Eye (tissue), 1 donor: ENCODE data around the gene KIT.
"Not testable (repeated sequence)": the region's sequence is repeated elsewhere in the genome, so short reads cannot be mapped to it uniquely, and the experiment has no call there.

Experiments
- DNase-seq: peaks from one replicate; pipeline ENCODE4 v3.0.0-alpha.2; 2015

The KIT gene

DNA sequence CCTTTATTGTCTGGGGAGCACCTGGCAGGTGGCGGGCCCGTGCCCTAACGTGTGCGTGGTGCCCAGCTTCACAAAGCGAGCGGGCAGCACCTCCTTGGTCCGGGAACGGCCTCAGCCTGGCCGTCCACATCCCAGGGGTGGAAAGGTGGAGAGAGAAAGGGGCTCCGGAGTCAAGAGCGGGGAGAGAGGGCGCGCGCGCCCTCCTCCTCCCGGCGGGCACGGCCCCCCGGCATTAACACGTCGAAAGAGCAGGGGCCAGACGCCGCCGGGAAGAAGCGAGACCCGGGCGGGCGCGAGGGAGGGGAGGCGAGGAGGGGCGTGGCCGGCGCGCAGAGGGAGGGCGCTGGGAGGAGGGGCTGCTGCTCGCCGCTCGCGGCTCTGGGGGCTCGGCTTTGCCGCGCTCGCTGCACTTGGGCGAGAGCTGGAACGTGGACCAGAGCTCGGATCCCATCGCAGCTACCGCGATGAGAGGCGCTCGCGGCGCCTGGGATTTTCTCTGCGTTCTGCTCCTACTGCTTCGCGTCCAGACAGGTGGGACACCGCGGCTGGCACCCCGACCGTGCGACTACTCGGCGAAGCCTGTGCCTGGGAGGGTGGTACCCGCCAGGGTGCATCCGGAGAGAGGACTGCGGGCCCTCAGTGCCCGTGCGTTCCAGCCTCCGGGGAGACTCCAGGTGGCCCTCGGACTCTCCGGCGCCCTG is at the start of gene KIT:
KIT (plus strand) TSS at position 407 of the 701 bp plus-strand sequence; CDS start at position 465, 58 bp downstream.
- DNase-seq: peak; percentile 91

DNA sequence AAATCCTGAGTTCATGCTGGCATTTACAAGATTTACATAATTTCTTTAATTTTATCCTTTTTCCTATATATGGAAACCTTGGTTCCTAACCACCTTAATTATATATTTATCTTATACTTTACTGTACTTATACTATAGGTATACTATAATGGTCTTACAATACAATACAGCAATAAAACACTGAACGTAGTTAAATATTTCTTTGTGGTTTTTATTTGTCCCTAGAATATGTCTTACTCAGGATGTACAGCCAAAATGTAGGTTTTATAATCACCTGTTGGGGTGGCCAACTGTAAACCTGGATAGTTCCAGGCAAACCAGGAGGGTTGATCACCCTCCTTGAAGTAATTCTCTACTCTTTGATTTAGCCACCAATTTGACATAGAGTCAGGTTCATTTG is 48.4 kb upstream of the KIT start:
- no peak for DNase-seq

DNA sequence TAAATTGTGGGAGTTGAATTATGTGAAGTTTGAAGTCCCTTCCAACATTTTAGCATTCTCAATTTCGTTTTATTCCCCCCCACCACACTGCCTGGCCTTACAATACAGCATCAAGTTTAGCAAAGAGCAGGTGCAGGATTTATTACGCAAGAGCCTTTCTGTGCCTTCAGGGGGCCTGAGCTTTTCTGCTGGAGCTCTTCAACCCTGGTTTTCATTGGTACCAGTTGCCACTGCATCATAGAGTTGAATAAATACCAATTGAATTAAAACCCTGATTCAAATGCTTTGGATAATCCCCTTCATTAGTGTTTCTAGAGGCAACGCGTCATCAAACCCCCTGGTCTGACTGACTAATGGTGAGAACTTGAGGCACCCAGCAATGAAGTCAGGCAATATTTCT is 43.6 kb upstream of the KIT start:
- no peak for DNase-seq

DNA sequence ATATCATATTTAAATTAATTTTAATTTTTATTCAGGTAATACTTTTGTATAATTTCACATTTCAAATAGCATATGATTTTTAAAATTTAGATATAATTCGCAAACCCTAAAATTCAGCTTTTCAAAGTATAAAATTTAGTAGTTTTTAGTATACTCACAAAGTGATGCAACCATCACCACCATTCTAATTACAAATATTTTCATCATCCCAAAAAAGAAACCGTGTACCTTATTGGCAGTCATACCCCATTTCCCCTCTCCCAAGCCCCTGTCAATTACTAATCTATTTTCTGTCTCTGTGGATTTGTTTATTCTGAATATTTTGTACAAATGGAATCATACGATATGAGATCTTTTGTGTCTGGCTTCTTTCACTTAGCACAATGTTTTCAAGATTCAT is 37.0 kb upstream of the KIT start:
- DNase-seq: no peak

DNA sequence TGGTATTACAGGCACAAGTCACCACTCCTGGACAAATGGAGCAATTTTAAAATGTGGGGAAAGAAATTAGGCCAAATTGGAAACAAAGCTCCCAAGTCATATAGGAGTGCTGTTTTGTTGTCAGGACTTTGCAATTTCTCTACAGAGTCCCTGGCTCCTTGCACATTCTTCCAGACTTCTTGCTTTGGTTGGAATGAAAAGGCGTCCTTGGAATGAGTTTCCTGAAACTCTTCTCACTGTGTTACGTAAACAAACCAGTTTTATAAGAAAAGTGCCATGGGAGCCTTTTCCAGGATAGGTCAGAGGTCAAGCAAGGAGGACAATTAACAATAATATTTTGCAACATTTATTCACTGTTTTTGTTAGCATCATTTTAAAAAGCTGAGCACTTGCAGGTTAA is 32.4 kb upstream of the KIT start:
- DNase-seq: no peak

DNA sequence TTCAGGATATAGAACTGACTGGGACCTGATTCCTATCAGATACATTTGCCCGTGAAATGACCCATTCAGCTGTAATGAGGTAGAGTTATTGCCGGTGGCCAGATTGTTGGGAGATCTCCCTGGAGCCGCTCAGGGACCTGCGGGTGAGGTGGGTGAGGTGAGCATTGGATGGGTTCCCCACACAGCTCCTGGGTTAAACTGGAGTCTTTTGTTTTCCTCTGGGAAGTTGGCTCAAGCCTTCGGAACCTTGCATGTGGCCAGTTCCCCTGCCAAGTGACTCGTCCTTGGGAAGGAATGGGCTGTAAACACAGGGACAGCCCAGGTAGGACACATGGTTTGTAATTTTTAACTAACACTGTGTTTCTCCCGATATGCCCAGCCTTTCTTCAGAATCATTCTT is 31.6 kb upstream of the KIT start:
- no peak for DNase-seq

DNA sequence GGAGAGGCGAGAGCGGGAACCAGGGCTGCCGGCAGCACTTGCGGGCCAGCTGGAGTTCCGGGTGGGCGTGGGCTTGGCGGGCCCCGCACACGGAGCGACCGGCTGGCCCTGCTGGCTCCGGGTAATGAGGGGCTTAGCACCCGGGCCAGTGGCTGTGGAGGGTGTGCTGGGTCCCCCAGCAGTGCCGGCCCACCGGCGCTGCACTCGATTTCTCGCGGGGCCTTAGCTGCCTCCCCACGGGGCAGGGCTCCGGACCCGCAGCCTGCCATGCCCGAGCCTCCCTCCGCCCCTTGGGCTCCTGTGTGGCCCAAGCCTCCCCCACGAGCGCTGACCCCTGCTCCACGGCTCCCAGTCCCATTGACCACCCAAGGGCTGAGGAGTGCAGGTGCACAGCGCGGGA is 25.2 kb upstream of the KIT start:
- no peak for DNase-seq

DNA sequence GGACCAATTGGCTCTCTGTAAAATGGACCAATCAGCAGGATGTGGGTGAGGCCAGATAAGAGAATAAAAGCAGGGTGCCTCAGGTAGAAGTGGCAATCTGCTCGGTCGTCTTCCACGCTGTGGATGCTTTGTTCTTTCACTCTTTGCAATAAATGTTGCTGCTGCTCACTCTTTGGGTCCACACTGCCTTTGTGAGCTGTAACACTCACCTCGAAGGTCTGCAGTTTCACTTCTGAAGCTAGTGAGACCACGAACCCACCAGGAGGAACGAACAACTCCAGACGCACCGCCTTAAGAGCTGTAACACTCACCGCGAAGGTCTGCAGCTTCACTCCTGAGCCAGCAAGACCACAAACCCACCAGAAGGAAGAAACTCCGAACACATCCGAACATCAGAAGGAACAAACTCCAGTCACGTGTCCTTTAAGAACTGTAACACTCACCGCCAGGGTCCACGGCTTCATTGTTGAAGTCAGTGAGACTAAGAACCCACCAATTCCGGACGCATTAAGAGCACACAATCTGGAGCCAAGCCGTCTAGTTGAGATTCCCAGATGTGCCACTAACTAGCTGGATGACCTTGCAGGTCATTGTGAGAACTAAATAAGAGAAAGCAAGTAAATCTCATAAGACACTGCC is 24.5 kb upstream of the KIT start:
- DNase-seq: not testable (repeated sequence)

DNA sequence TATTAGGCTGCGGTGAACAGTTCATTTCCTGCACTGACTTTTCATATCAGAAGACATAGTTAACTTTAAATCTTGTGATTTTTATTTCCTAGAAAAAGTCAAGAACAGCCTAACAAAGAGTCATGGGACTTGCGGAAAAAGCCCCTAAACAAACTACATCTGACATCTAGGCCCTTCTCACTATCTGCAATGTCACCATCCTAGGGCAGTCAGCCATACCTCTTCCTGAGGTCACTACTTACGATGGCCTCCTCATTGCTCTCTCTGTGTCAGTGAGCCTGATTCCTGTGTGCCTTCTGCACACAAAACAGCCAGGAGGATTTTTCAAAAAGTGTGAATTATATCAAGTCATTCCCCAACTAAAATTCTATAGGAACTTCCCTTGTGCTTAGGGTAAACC is 22.4 kb upstream of the KIT start:
- DNase-seq: no peak

DNA sequence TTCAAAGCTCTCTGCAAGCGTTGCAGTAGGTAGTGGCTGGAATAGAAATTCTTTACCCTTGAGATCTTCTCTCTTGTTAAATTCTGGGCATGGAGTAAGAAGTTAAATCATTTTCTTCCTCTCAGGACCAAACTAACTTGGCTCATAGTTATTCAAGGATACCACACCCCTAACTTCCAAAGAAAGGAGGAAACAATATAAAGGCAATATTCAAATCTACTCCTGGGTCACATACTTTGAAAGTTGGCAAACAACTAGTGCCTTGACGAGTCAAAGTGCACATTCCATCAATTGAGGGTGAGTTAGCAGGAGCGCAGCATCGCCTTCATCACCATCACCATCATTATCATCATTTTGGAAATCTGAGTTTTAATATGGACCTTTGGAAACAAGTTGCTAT is 20.4 kb upstream of the KIT start:
- DNase-seq: no peak

DNA sequence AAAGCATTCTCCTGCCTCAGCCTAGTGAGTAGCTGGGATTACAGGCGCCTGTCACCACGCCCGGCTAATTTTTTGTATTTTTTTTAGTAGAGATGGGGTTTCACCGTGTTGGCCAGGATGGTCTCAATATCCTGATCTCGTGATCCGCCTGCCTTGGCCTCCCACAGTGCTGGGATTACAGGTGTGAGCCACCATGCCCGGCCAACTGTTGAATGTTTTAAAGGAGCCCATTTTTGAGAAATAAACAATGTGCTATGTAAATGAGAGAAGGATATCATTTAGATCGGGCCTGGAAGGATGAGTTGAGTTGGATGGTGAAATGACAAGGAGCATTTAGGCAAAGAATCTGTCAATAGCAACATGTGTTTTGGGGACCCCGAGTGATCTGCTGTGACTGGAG is 16.7 kb upstream of the KIT start:
- not testable (repeated sequence) for DNase-seq

GRCh38 chr4:54643172-54643571 is 14.6 kb upstream of the KIT start:
- no peak for DNase-seq

DNA sequence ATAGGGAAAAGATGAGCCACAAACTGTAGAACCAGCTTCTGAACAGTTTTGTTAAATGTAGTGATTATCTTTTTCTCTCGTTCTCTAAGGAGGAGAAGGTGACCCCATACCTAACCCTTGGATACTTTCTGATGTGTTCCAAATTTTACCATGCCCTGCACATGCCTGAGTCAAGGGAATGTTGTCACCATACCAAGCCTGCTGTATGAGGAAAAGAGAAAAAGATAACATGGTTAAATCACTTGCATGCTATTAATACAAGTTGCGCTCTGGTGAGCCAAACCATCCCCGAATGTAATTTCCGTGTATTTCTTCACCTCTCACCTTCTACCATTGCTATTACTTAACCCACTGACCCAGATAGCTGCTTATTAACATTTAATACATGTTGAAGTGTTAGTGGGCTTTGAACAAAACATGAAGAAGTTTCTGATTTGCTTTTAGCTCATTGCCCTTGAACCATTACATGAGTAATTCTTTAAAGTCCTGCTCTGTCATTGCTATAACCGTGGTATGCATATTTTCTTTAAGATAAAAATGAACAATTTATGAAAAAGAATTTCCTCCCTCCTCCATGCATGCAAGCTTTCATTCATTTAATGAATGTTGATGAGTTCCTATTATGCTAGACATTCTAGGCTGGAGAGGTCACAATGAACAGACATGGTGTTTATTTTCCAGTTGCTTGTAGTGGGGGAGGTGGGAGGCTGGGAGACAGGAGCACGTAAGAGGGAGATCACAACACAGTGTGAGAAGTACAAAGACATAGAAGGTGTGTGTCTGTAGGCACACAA is 13.6 kb upstream of the KIT start:
- no peak for DNase-seq

DNA sequence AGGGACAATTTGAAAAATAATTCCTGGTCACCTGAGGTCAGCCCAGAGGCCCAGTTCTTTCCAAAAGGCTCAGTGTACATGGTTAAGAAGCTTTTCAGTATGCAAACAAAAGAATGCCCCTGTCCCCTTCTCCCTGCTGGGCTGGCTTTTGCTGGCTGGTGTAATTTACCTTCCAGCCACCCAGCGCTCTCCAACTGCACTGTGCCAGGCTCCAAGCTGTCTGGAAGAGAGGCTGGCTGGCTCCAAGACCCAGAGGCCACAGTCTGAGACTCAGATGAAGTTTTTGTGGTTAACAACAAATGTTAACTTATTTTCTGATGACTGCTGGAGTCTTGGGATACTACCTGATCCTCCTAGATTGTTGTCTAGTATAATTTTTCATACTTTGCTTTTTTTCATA is 11.9 kb upstream of the KIT start:
- DNase-seq: no peak

GRCh38 chr4:54647070-54647469 is 10.7 kb upstream of the KIT start:
- no peak for DNase-seq

DNA sequence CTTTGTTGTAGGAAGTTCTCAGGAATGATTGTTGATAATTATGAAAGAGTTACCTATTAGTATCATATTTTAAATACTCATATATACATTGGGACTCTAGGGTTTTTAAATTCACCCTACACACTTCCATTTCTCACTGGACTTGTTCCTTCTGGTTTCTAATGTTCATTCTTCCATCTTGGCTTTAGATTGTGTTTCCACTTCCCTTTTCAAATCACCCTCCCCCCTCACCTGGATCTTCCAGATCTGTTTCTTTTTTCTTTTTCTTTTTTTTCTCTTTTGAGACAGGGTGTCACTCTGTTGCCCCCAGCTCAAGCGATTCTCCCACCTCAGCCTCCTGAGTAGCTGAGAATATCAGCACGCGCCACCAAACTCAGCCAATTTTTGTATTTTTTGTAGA is 6.7 kb upstream of the KIT start:
- DNase-seq: no peak

DNA sequence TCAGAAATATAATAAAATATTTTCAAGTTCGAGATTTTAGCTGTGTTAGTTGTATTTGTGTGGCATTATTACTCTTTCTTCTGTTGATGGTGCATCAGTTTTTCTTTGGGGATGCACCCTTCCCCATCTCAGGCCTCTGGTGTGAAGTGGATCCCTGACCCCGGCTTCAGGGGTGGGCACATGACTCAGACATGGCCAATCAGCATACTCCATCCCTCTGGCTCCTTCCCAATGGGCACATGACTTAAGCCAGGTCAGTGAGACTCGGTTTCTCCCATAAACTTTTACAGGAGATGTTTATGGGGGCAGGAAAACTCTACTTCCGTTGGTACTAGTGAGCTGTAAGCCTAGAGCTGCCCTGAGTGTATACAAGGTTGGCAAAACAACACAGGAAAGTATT is 3.0 kb upstream of the KIT start:
- DNase-seq: no peak

GRCh38 chr4:54657185-54657550 is 589 bp upstream of the KIT start:
- DNase-seq: no peak

DNA sequence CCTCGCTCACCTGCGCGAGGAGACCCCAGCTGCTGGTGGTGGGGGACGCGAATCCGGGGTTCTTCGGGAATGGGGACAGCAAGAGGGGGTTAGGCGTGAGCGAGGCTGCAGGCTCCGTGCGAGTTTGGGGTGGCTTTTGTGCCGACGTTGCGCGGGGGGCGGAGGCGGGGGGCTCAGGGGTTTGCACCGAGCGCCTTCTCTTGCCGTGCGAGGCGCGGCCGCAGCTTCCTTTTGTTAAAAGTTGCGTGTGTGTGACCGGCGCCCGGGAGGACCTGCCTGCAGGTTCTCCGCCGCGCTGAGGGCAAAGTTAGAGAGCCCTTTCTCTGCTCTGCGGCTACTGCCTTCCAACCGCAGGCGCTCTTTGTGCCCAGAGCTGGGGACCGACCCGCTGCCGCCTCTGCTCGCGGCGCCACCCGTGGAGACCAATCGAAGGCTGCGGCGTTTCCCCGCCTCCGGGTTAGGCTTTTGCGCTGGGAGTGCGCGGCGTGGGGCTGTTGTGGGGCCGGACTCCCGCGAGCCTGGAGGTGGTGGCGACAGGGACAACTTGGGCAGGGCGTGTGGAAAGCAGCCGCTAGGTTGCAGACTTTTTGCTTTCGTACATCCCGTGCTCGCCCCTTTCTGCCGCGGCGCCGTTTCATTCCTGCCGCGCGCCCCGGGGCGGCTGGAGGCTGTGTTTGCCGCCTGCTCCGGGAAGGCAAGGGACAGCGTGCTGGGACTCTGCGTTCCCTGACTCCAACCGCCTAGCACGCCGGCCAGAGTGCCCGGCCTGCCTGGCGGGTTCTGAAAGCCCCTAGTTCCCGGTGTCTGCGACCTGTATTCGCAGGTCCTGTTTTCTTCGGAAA is 716 bp downstream of the KIT start:
- peak; percentile 82 for DNase-seq

GRCh38 chr4:54659313-54659712 is 1.6 kb downstream of the KIT start:
- peak; percentile 66 for DNase-seq

- no peak for DNase-seq
Measured at GRCh38 chr4:54659749-54660535, 2.2 kb downstream of the KIT start.

- no peak for DNase-seq
Measured at GRCh38 chr4:54660591-54660990, 2.8 kb downstream of the KIT start.
